HG03521 (cell line): ENCODE measurements around the gene TNNC2.

Source experiments
- ATAC-seq: cut with Tn5 transposase; IDR thresholded peaks from one replicate; pipeline ENCODE4 v1.9.1; 2021; ENCODE audit warnings: mild to moderate bottlenecking, moderate library complexity; ENCODE audit not compliant: unreplicated experiment

Gene TNNC2

GRCh38 chr20:45782890-45783289 lies 44.2 kb downstream of the TNNC2 start:
- ATAC-seq, result no peak

GRCh38 chr20:45781391-45781931 lies 45.7 kb downstream of the TNNC2 start:
- no peak for ATAC-seq

GRCh38 chr20:45780159-45780558 lies 47.0 kb downstream of the TNNC2 start:
- no peak for ATAC-seq

- ATAC-seq, result no peak
These were observed 47.8 kb downstream of the TNNC2 start for GRCh38 chr20:45779011-45779915.

- ATAC-seq, result no peak
These were observed 50.2 kb downstream of the TNNC2 start for GRCh38 chr20:45776931-45777330.

- ATAC-seq, result no peak
These were observed 51.7 kb downstream of the TNNC2 start for GRCh38 chr20:45775411-45775810.

GRCh38 chr20:45774945-45775344 lies 52.2 kb downstream of the TNNC2 start:
- ATAC-seq, result no peak
